ENCODE measurements around the gene METTL1.

DNA sequence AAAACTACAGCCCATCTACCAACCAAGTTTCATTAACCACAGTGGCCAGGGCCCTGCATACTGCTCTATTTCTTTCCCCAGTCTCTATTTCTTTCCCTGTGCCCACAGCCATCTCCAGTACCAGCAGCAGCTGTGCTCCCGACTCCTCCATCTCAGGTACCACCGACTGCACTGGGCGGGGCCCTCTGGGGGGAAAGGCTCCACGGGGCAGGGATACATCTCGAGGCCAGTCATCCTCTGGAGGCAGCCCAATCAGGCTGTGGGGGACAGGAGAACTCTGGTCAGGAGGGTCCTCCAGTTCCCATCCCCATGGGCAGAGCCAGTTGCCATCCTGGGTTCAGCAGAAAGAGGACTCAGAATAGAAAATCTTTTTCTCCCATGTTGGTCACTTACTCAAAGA is 22.8 kb downstream of the METTL1 start:
- TF ChIP-seq, protein P1, sequence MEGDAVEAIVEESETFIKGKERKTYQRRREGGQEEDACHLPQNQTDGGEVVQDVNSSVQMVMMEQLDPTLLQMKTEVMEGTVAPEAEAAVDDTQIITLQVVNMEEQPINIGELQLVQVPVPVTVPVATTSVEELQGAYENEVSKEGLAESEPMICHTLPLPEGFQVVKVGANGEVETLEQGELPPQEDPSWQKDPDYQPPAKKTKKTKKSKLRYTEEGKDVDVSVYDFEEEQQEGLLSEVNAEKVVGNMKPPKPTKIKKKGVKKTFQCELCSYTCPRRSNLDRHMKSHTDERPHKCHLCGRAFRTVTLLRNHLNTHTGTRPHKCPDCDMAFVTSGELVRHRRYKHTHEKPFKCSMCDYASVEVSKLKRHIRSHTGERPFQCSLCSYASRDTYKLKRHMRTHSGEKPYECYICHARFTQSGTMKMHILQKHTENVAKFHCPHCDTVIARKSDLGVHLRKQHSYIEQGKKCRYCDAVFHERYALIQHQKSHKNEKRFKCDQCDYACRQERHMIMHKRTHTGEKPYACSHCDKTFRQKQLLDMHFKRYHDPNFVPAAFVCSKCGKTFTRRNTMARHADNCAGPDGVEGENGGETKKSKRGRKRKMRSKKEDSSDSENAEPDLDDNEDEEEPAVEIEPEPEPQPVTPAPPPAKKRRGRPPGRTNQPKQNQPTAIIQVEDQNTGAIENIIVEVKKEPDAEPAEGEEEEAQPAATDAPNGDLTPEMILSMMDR (IDR thresholded peaks at IDR 0.05; ENCODE audit: borderline replicate concordance, extremely low read depth, low read length, poor library complexity, severe bottlenecking) = no peak
- TF ChIP-seq EZH2 (IDR thresholded peaks at IDR 0.05; ENCODE audit: borderline replicate concordance, low read depth, low read length, severe bottlenecking) = no peak
